ENCODE measurements around the gene ZMYM1.

GRCh38 chr1:35062518-35063196, 16.5 kb upstream of the ZMYM1 start:
- no peak for TF ChIP-seq POLR2A (IDR thresholded peaks at IDR 0.05)
- TF ChIP-seq CTCF (IDR thresholded peaks at IDR 0.05), result no peak

Data from uterus (tissue), 2 donors.